ENCODE data around the gene LRRC14B.
"Not testable (repeated sequence)": the region's sequence is repeated elsewhere in the genome, so short reads cannot be mapped to it uniquely, and the experiment has no call there.

The LRRC14B gene

DNA sequence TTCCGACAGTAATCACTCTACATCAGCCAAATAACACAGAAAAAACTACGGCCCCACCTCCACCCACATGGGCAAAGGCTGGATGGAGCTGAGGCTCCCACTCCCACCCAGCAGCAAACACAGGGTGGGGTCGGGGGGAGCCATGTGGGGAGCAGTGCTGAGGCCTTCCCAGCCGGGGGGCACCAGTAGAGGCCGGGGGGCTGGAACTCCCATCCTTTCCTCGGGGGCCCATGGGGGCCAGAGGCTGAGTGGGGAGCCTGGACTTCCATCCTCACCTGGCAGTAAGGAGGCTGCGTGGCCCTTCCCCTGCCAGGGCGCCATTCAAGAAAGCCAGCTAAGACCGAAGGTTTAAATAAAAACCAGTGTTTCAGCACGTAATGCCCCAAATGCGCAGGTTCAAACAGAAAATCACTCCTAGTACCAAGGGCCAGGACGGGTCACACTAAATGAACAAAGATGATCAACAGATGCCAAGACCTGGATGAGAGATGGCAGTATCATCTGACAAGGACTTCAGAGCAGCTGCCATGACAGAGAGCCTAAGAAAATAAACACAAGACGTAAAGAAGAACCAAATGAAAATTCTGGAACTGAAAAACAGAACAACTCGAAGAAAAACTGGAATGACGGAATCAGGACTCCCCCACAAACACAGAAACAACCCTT lies 17.3 kb downstream of the LRRC14B start:
- DNase-seq, result no peak

DNA sequence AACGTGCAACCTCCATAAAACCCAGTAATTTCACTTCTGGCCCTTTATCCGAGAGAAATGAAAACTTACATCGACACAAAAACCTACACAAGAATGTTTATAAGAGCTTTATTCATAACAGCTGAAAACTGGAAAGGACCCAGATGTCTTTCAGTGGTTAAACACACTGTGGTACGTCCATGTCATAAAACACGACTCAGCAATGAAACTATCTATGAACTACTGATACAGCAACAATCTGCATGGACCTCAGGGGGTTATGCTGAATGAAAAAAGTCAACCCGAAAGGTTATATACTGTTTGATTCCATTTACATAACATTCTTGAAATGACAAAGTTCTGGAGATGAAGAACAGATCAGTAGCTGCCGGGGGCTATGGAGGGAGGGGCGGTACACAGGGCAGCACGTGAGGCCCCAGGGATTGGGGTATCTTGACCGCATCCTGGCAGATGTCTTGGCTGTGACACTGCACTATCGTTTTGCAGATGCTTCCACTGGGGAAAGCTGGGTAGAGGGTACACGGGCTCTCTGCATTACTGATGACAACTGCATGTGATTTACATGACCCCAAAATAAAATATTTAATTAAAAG lies 22.6 kb downstream of the LRRC14B start:
- DNase-seq, result no peak

DNA sequence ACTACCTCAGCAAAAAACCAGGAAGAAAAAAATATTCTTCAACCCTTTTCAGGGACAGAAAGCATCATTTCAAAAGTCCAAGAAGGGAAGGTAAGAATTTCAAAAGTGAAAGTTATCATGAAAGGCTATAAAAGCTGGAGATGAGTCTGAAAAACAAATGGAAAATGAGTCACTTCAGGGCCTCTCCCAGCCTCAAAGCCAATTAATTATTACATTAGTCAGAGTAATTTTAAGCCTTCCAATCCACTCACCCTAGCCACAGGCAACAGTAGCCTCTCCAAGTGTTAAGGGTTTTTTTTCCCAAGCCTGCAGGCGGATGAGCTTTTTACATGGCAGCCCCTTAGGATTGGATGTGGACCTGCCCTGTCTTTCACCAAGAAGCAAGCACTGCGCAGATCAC lies 24.0 kb downstream of the LRRC14B start:
- not testable (repeated sequence) for DNase-seq

DNA sequence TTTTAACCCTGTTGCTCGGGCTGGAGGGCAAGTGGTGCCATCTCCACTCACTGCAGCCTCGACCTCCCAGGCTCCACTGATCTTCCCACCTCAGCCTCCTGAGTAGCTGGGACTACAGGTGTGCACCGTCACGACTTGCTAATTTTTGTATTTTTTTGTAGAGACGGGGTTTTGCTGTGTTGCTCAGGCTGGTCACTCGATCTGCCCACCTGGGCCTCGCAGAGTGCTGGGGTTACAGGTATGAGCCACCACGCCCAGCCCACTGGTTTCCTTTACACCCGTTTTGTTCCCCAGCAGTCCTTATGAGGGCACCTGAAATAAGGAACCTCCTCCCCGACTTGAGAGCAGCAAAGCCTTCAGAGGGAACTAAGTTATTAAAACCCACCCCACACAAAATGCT lies 24.8 kb downstream of the LRRC14B start:
- not testable (repeated sequence) for DNase-seq

DNA sequence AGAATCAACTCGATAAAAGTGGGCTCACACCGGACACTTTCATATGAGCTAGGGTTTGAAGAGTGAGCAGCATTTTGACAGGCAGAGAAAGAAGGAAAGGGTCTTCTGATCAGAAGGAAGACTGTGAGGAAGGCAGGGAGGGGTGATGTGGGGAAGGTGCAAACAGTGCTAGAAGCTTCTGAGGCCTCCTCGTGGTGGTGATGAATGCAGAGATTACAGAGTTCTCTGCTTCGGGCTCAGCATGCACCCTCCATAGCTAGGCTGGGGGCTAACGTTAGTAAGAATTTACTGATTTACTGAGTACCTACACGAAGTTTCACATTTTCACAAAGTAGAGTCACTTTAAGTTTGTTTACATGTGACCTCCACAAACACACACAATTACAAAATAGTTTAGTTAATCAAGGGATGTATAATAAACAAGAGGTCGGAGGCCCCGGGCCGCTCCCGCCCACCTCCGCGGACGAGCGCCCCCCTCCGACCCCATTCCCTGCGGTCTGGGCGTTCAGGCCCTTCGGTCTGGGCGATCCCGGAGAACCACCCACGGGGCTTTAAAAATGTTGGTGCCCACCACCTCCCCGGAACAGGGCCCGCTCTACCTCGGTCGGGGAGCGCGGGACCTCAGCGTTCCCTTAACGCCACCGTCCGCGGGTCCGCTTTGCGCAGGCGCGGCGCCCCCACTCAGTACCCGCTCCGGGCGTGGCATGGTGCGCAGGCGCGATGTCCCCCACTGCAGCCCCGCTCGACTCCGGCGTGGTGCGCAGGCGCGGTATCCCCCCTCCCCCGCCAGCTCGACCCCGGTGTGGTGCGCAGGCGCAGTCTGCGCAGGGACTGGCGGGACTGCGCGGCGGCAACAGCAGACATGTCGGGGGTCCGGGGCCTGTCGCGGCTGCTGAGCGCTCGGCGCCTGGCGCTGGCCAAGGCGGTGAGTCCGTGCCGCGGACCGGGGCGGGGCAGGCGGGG lies 26.5 kb downstream of the LRRC14B start, which contains the start of the genes CCDC127 and SDHA:
Gene CCDC127 (minus strand): TSS at position 660 of the 963 bp plus-strand sequence. CDS start 1,304 bp downstream, outside the sequence.
Gene SDHA (plus strand): TSS at position 827 of the 963 bp plus-strand sequence. CDS start 36 bp downstream, at position 863.
- peak; percentile 73 for DNase-seq

DNA sequence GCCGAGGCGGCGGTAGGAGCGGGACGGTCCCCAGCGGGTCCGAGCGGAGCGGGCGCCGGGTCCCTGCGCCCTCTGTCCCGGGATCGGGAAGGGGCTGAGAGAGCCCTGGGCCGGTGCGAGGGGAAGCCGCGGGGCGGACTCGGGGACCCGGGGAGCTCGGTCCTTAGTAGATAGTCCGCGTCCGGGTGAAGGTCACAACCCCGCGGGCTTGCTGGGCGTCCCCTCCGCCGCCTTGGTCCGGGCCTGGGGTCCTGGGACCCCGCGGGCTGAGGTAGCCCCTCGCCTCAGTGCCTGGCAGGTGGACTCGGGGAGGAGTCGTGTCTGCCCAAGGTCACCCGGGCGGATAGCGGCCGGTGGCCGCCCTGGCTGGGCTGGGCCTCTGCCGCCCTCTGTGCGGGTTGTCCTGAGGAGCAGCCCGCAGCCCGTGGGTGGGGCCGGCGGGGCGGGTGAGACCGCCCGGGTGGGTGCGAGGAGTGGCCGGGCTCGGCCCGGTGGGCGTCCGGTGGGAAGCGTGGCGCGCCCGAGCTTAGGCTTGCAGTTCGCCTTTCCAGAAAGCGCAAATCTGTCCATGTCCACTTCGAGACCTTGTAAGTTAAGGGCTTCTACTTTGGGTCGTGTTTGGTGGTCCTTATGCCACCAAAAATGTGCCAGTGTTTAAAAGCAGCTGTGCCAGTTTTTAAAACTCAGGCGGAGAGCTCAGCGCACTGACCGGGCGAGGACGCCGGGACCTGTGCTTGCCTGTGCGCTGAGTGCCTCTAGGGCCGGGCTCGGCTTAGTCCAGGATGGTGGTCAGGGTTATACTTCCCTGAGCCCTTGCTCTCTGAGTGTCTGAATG lies 27.4 kb downstream of the LRRC14B start:
- no peak for DNase-seq

DNA sequence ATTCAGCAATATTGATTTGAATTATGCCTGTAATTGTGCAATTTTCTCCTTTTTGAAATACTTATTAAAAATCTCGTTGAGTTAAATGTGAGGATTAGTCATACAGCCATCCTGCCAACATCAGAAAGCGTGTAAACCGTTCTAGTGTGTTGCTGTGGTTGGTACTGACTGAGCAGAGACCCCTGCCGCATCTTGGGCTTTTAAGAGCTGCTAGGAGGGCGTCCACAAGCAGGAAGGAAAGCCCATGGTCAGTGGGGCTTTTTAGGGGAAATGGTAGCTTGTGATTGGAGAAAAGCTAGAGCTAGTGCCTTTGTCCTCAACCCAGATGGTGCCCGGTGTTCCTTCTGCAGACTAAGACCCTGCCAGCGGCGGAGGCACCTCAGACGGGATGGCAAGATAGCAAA lies 28.2 kb downstream of the LRRC14B start:
- DNase-seq, result no peak

DNA sequence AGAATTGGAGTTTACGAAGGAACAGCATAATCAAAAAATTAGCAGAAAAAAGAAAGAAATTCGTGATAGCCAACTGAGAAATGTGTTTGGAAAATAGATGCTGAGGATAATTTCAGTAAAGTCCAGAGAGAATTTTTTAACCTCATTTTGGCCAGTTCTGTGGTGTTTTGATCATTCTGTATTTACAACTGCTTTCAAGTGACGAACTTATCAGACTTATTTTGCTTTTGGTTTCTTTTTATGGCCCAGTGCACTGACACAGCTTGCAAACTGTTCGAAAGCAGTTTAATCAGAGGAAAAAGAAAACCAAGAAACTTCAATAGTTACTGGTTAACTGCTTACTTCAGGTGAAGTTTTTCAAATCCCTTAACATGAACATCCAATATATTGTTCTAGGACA lies 28.7 kb downstream of the LRRC14B start:
- DNase-seq, result no peak

DNA sequence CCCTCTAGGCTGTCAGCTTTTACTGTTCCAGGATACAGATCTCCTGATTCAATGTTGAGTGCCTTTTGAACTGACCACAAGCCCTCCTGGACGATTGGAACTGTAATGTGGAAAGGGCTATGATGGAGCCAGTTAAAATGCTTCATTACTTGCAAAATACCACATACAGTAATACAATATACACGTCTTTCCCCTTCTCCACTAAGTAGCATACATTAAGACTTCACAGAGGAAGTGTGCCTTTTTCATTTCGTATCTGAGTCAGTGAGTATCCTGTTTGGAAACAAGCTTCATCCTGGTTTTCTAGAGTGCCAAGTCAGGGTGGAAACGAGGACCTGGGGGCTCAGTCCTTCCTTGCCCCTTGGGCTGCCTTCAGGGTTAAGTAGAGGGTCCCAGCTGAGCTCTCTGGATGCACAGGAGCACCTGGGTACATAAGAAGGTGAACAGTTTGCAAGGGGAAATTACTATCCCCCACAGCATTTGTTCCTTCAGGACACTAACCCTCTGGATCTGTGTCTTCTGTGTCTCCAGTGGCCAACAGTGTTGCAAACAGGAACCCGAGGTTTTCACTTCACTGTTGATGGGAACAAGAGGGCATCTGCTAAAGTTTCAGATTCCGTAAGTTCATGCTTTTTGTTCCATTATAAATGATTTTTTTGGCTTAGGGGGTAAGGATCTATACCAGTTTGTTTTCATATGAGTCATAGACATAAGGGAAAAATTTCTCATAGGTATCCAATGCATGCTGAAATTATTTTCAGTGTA lies 31.8 kb downstream of the LRRC14B start:
- not testable (repeated sequence) for DNase-seq

DNA sequence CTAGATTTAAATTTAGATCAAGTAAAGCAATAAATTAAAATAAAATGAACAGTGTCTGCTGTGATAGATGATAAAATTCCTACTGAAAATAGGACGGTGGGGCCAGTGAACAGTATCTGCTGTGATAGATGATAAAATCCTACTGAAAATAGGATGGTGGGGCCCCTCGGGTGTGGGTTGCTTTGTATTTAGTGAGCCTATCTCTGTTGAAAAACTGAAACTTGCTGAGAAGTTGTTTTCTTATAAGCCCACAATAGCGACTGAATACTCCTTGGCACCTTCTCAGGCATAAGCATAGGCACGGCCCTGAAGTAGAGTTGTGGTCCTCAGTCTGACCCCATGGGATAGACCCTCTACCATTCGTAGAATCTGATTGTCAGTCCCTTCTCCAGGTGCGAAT lies 32.5 kb downstream of the LRRC14B start:
- DNase-seq, result no peak

DNA sequence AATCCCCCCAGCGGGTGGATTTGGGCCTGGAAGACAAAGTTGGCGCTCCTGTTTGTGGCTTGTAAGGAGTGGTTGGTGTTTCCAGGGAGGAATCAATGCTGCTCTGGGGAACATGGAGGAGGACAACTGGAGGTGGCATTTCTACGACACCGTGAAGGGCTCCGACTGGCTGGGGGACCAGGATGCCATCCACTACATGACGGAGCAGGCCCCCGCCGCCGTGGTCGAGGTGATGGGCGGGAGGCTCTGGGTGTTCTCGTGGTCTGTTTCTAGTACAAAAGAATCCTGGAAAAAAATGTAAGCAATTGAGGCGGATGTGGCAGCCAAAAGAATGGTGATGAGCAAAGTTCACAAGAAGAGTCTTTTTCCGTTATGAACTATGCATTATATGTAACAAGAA lies 34.0 kb downstream of the LRRC14B start:
- no peak for DNase-seq

DNA sequence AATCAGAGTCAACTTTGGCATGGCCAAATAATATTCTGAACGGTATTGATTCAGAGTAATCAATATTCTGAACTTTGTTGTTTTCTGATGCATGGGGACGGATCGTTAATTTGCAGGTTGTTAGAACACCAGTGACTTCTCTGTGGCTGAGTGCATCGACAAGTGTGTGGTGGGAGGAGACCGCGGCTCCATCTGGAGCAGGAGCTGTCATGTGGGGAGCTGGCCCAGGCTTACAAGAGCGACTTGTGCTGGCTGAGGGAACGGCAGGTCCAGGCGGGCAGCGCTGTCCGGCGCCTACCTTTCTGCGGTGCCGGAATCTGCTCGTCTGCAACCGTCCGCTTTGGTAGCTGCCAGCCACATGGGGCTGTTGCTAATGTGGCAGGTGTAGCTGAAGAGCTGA lies 36.1 kb downstream of the LRRC14B start:
- DNase-seq, result peak; percentile 3

DNA sequence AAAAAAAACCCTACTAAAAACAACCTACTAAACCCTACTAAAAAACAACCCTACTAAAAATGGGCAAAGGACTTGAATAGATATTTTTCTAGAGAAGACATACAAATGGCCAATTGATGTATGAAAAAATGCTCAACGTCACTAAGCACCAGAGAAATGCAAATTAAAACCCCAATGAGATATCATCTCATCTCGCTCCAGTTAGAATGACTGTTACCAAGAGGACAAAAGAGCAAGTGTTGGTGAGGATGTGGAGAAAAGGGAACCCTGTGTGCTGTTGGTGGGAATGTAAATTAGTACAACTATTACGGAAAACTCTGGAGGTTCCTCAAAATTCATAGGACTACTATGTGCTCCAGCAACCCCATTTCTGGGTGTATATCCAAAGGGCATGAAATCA lies 37.6 kb downstream of the LRRC14B start:
- no peak for DNase-seq

DNA sequence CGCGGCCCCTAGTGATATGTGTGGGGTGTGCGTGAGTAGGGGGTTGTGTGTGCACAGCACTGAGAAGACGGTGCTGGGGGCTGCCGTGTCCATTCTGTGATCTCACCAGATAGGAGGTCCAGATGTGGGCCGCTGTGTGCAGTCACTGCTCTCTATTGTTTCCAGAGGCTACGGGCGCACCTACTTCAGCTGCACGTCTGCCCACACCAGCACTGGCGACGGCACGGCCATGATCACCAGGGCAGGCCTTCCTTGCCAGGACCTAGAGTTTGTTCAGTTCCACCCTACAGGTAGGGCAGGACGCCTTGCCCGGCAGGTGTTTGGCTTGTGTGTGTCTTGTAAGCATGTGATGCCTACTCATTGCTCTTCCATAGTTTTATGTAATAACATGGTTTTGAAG lies 39.4 kb downstream of the LRRC14B start:
- no peak for DNase-seq

DNA sequence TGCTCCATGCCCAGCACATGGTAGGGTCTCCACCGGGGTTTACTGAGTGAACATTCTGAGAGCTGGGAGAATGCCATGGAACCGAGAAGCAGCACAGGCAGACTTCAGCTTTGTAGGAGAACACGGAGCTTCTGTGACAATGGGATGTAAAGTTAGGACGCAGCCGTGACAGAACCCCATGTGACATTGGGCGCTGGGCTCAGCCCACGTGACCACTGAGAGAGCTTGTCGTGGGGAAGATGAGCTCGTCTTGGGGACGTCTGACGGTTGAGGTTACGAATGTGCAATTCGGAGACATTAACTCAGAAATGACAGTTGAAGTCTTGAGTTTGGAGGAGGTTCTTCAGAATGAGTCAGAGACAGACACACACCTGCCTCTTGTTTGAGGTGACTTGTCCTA lies 40.4 kb downstream of the LRRC14B start:
- no peak for DNase-seq

DNA sequence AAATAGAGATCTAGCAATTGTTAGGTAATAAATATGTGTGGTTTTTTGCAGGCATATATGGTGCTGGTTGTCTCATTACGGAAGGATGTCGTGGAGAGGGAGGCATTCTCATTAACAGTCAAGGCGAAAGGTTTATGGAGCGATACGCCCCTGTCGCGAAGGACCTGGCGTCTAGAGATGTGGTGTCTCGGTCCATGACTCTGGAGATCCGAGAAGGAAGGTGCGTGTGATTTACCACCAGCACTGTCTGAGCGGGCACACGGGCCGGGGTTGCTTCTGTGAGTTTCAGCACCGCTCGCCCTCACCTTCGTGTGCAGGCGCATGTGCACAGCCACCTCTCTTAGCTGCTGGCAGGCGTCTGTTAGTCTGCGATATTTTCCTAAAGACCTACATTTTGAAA lies 42.1 kb downstream of the LRRC14B start:
- DNase-seq, result not testable (repeated sequence)

DNA sequence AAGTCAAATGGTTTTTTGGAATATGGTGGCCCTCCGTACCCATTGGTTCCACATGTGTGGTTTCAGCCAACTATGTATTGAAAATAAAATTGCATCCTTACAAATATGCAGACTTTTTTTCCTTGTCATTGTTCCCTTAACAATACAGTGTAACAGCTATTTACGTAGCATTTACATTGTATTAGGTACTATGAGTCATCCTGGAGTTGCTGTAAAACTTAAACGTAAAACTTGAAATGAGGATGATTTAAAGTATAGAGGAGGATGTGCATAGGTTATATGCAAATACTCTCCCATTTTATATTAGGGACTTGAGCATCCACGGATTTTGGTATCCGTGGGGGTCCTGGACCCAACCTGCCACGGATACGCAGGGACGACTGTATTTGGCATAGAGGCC lies 43.2 kb downstream of the LRRC14B start:
- DNase-seq, result no peak

DNA sequence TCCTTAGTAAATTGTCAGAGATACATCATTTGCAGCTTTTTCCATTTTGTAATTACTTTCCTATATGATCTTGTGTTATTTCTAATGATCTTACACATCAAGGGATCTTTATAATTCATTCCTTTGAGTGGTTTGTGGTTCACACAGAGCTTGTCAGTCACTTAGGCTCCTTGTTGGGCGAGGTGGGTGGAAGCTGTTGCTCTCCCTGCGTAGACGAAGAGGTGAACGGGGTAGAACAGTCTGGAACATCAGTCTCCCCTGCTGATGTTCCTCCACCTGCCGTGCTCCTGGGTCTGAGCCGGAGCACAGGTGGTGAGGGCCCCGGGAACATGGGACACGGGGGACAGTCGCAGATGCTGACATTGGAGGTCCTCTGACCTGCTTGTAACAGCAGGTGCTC lies 44.2 kb downstream of the LRRC14B start:
- not testable (repeated sequence) for DNase-seq

DNA sequence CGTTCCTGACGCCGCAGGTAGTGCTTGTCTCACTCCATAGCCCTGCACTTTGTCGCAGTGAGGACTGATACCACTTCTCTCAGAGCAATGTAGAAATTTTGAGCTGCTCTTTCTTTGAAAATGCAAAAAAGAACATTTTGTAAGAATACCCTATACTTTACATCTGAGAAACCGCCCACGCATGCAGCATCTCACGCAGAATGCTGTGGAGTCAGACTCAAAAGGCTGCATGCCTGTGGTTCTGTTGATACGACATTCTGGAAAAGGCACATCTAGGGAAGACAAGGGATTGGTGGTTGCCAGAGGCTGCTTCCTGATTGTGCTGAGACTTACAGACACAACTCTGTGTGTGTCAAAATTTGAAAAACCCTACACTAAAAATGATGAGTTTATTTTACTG lies 46.6 kb downstream of the LRRC14B start:
- DNase-seq, result not testable (repeated sequence)

DNA sequence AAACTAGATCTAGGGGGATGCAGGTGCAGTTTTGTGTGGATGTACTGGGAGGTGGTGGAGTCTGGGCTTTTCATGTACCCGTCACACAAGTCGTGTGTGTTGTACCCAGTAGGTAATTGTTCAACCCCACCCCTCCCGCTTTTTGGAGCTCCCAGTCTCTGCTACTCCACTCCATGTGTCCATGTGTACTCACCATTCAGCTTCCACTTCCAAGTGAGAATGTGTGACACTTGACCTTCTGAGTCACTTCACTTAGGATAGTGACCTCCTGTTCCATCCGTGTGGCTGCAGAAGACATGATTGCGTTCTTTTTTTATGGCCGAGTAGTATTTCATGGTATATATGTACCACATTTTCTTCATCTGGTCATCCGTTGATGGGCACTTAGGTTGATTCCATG lies 49.3 kb downstream of the LRRC14B start:
- not testable (repeated sequence) for DNase-seq

DNA sequence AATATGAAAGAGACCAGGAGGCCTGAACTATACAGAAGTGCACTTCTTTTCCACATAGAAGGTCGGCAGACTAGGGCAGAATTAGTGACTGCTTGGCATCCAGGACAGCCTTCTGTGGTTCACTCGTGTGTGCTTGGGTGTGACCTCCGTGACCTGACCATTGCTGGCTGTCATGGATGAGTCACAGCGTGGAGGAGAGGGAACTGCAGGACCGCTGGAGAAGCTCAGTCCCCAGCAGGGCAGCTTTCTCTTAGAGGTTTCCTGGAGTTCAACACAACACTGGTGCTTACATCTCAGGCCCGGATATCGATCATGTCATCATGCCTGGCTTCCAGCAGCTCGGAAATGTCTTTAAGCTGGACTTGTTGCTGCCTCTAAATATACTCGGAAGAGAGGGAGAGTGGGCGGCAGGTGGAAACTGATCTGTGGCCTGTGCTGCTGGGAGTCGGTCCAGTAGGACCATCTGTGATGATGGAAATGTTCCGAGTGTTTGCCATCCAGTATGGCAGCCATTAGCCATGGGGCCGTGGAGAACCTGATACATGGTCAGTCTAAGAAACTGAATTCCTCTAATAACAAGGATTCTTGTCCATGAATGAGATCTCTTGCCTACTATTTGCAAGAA lies 49.9 kb downstream of the LRRC14B start:
- not testable (repeated sequence) for DNase-seq

Measured in DMS79 (cell line).